IMR-90 (cell line): ENCODE results near the gene CDH1.

Experiments used
- BHLHE40 ChIP-seq: fragments of 150-350 bp; IDR thresholded peaks from 2 replicates; pipeline ENCODE4 v1.6.1; 2016; ENCODE audit warnings: mild to moderate bottlenecking, low read depth, low read length
- FOS ChIP-seq: fragments of 150-350 bp; IDR thresholded peaks from 2 replicates; pipeline ENCODE4 v1.6.1; 2016; ENCODE audit warnings: low read depth, low read length
- MAZ ChIP-seq: IDR thresholded peaks from 2 replicates; pipeline ENCODE4 v1.6.1; 2012; ENCODE audit warnings: low read depth, mild to moderate bottlenecking, low read length, improper control_type of control experiment, moderate library complexity, borderline replicate concordance
- POLR2A ChIP-seq: IDR thresholded peaks from 2 replicates; pipeline ENCODE4 v1.6.1; 2012; ENCODE audit warnings: mild to moderate bottlenecking, low read depth, low read length
- RCOR1 ChIP-seq: IDR thresholded peaks from 2 replicates; pipeline ENCODE4 v1.6.1; 2012; ENCODE audit warnings: mild to moderate bottlenecking, low read length, improper control_type of control experiment; ENCODE audit not compliant: insufficient replicate concordance
- RFX5 ChIP-seq: IDR thresholded peaks from 2 replicates; pipeline ENCODE4 v1.8.0; 2012; ENCODE audit warnings: low read depth, mild to moderate bottlenecking, low read length, moderate library complexity
- SMC3 ChIP-seq: fragments of 150-350 bp; IDR thresholded peaks from 2 replicates; pipeline ENCODE4 v1.6.1; 2016; ENCODE audit warnings: low read depth, mild to moderate bottlenecking, antibody characterized with exemption, low read length, moderate library complexity
- TF ChIP-seq, protein P1 (sequence below): conservative IDR thresholded peaks from 2 replicates; pipeline ENCODE4 v1.5.1; 2012; ENCODE audit warnings: mild to moderate bottlenecking, low read depth, low read length, improper control_type of control experiment
- TF ChIP-seq, protein P2 (sequence below): fragments of 150-350 bp; IDR thresholded peaks from 2 replicates; pipeline ENCODE4 v1.6.1; 2017; ENCODE audit warnings: mild to moderate bottlenecking, antibody characterized with exemption, low read length, low read depth
- TF ChIP-seq, protein P3 (sequence below): fragments of 150-350 bp; IDR thresholded peaks from 2 replicates; pipeline ENCODE4 v1.6.1; 2016; ENCODE audit warnings: low read depth, mild to moderate bottlenecking, low read length, moderate library complexity, borderline replicate concordance

DNA sequence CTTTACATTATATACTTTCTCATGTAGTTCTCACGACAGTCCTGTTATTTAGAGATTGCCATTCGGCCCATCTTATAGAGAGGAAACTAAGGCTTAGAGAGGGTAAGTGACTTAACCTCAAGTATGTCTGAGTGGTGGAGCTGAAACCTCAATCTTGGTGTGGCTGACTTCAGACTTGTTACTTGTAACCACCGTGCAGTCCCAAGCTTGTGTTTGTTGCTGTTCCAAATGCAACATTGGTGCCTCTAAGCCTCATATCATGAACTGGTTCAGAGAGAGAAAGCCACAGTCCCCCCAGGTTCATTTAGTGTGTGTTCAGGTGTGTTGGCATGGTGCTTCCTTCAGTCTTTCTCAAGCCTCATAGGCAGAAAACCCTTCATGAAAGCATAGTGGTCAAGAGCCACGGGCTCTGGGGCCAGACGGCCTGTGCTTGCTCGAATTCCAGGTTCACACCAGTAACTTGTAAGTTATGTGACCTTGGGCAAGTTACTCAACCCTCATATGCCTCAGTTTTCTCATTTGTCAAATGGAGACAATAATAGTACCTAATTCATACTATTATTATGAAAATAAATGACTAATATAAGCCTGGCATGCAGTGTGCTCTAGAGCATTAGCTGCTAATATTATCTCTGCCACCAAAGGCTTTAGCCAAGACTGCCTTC lies 39.9 kb downstream of the CDH1 start:
- no peak for TF ChIP-seq MAZ
- no peak for TF ChIP-seq BHLHE40
- no peak for TF ChIP-seq RFX5
- no peak for TF ChIP-seq POLR2A
- TF ChIP-seq SMC3, result no peak
- TF ChIP-seq, protein P1, sequence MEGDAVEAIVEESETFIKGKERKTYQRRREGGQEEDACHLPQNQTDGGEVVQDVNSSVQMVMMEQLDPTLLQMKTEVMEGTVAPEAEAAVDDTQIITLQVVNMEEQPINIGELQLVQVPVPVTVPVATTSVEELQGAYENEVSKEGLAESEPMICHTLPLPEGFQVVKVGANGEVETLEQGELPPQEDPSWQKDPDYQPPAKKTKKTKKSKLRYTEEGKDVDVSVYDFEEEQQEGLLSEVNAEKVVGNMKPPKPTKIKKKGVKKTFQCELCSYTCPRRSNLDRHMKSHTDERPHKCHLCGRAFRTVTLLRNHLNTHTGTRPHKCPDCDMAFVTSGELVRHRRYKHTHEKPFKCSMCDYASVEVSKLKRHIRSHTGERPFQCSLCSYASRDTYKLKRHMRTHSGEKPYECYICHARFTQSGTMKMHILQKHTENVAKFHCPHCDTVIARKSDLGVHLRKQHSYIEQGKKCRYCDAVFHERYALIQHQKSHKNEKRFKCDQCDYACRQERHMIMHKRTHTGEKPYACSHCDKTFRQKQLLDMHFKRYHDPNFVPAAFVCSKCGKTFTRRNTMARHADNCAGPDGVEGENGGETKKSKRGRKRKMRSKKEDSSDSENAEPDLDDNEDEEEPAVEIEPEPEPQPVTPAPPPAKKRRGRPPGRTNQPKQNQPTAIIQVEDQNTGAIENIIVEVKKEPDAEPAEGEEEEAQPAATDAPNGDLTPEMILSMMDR, result no peak
- TF ChIP-seq RCOR1, result no peak
- TF ChIP-seq, protein P2, sequence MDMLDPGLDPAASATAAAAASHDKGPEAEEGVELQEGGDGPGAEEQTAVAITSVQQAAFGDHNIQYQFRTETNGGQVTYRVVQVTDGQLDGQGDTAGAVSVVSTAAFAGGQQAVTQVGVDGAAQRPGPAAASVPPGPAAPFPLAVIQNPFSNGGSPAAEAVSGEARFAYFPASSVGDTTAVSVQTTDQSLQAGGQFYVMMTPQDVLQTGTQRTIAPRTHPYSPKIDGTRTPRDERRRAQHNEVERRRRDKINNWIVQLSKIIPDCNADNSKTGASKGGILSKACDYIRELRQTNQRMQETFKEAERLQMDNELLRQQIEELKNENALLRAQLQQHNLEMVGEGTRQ, result no peak
- TF ChIP-seq, protein P3, sequence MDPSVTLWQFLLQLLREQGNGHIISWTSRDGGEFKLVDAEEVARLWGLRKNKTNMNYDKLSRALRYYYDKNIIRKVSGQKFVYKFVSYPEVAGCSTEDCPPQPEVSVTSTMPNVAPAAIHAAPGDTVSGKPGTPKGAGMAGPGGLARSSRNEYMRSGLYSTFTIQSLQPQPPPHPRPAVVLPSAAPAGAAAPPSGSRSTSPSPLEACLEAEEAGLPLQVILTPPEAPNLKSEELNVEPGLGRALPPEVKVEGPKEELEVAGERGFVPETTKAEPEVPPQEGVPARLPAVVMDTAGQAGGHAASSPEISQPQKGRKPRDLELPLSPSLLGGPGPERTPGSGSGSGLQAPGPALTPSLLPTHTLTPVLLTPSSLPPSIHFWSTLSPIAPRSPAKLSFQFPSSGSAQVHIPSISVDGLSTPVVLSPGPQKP, result no peak
- no peak for TF ChIP-seq FOS
